Peyer's patch (tissue), 4 donors: ENCODE measurements around the gene TPRN. TPM values are rescaled to one million over a fixed set of nuclear protein-coding genes. Genes with fewer than 3 reads are reported as not detected.

ENCODE experiments used
- DNase-seq, 3 donors: peaks; one replicate each; pipeline ENCODE4 v3.0.0-alpha.2; 2017 to 2019
- H3K27ac ChIP-seq, 4 donors: fragments of 200-600 bp; sonication (generic); one replicate each; pipeline ENCODE4 v1.5.1; 2016 to 2019
- H3K27me3 ChIP-seq, 2 donors: fragments of 200-600 bp; sonication (generic); one replicate each; pipeline ENCODE4 v1.5.1; 2019
- H3K36me3 ChIP-seq, 3 donors: fragments of 200-600 bp; sonication (generic); one replicate each; pipeline ENCODE4 v1.5.1; 2016 to 2019
- H3K4me1 ChIP-seq, 4 donors: fragments of 200-600 bp; sonication (generic); one replicate each; pipeline ENCODE4 v1.5.1; 2016 to 2019
- H3K4me3 ChIP-seq, 4 donors: fragments of 200-600 bp; sonication (generic); 1 replicate in 3 of 4; 2 replicates in 1 of 4; pipeline ENCODE4 v1.5.1; 2016 to 2019; ENCODE audit warnings: mild to moderate bottlenecking in 1 of 4
- H3K9me3 ChIP-seq, 4 donors: fragments of 200-600 bp; sonication (generic); one replicate each; pipeline ENCODE4 v1.5.1; 2016 to 2019; ENCODE audit warnings: mild to moderate bottlenecking in 1 of 4
- POLR2A ChIP-seq, 2 donors: fragments of 450-650 bp; IDR thresholded peaks; one replicate each; pipeline ENCODE4 v1.5.1; 2017; ENCODE audit warnings: antibody characterized with exemption in 2 of 2, mild to moderate bottlenecking in 2 of 2, moderate library complexity in 2 of 2
- total RNA-seq, 4 donors: library from RNA; depleted of rRNA; stranded (reverse); fragments of >200 nt; gene quantifications; one replicate each; pipeline ENCODE4 v1.1.0, GENCODE V29; 2016
- TF ChIP-seq, protein P1 (sequence below), 6 experiments: fragments of 450-650 bp in 4 of 6; fragments of 200-600 bp in 2 of 6; sonication (generic) in 1 of 6; IDR thresholded peaks; one replicate each; pipeline ENCODE4 v1.5.1; 2017 to 2019; ENCODE audit warnings: antibody characterized with exemption in 6 of 6, mild to moderate bottlenecking in 3 of 6, moderate library complexity in 1 of 6

Gene TPRN
- total RNA-seq, 4 donors from 2014 or later: 28.1 to 167 (median 130) TPM

DNA sequence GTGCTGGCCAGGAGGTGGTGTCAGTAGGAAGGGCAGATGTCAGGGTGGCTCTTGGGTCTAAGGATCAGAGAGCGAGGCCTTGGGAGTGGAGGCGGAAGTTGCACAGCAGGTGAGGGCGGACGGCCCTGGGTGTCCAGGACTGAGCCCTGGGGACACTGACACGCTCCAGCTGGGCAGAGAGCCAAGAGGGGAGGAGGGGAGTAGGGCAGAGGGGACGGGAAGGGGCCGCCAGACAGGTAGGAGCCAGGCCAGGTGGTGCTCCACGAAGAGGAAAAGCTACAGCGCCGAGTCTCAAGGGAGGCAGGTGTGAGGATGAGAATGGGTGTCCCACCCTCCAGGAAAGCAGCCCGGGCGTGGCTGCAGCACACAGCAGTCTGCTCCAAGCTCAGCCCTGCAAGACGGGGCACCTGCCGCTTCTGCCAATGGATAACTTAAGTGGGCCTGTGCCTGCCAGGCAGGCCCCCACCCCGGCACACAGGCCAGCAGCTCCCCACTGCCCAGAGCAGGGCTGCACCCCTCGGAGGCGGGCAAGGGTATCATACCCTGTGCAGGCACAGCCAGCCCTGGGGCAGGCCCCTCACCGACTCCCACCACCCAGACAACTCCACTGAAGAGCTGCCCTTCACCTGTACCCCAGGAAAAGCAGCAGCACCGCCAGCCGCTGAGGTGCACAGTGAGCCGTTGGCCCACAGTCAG is 4.9 kb downstream of the TPRN start:
- Histone ChIP-seq H3K9me3 (no peaks in the 10 kb centered on the region), H3K4me1 (peaks cover 0 to 60% (median 5%) of the 10 kb centered on the region in 4 donors), H3K27me3 (no peaks in the 10 kb centered on the region), H3K36me3 (peaks cover 0 to 26% (median 0%) of the 10 kb centered on the region in 3 donors), H3K4me3 (peak overlapping the region in 2 of 4 donors; percentile 74 to 96), H3K27ac (peak overlapping the region in 3 of 4 donors; percentile 85 to 98 (median 92))
- DNase-seq: peak in 2 of 3 donors; percentile 83 to 92
- TF ChIP-seq, protein P1, sequence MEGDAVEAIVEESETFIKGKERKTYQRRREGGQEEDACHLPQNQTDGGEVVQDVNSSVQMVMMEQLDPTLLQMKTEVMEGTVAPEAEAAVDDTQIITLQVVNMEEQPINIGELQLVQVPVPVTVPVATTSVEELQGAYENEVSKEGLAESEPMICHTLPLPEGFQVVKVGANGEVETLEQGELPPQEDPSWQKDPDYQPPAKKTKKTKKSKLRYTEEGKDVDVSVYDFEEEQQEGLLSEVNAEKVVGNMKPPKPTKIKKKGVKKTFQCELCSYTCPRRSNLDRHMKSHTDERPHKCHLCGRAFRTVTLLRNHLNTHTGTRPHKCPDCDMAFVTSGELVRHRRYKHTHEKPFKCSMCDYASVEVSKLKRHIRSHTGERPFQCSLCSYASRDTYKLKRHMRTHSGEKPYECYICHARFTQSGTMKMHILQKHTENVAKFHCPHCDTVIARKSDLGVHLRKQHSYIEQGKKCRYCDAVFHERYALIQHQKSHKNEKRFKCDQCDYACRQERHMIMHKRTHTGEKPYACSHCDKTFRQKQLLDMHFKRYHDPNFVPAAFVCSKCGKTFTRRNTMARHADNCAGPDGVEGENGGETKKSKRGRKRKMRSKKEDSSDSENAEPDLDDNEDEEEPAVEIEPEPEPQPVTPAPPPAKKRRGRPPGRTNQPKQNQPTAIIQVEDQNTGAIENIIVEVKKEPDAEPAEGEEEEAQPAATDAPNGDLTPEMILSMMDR (IDR thresholded peaks at IDR 0.05): peak in 2 of 6 experiments; percentile 18 to 30
- TF ChIP-seq POLR2A (IDR thresholded peaks at IDR 0.05): peak; percentile 49 to 64

DNA sequence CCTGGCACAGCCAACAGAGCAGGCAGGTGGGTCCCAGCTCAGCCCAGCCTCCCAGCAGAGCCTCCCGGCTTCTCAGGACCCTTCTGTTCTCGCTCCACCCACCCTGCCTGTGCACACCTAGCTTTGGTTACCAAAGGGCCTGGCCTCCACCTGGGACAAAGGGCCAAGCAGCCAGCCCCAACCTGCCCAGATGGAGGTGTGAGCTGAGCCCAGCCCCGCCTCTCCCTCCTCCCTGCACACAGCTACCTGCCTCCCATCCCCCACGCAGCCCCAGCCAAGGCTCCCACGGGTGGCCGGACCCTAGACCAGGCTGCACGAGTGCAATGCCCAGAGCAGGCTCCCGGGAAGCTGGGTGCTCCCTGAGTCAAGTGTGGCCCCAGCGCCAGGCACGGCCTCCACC is 5.6 kb downstream of the TPRN start:
- Histone ChIP-seq H3K4me3 (peak overlapping the region in 2 of 4 donors; percentile 74 to 96), H3K27ac (peak overlapping the region in 3 of 4 donors; percentile 85 to 98 (median 92)), H3K9me3 (no peaks in the 10 kb centered on the region)

DNA sequence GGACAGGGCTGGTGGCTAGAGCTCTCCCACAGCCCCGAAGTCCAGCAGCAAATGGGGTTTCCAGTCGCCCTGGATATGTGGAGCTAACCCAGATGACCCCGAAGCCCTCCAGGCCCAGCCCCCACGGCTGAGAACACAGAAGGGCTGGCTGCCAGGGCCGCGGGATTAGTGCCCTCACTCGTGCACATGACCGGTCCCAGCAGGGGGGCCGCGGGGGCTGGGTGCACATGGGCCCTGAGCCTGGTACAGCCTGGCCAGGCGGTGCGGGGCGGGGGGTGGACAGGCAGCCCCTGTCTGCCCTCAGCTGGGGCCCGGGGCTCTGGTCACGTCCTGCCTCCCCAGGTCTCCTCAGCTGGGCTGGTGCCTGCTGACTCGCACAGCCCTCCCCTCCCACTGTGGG is 6.2 kb downstream of the TPRN start:
- DNase-seq: no peak
- Histone ChIP-seq H3K27ac (peak overlapping the region in 3 of 4 donors; percentile 85 to 98 (median 92)), H3K4me1 (peaks cover 5 to 68% (median 8%) of the 10 kb centered on the region in 4 donors), H3K36me3 (peaks cover 0 to 31% (median 0%) of the 10 kb centered on the region in 3 donors), H3K27me3 (no peaks in the 10 kb centered on the region), H3K9me3 (no peaks in the 10 kb centered on the region), H3K4me3 (peak overlapping the region in 2 of 4 donors; percentile 74 to 96)
- TF ChIP-seq, protein P1 (IDR thresholded peaks at IDR 0.05): no peak
- TF ChIP-seq POLR2A (IDR thresholded peaks at IDR 0.05): no peak

More for the DNA sequence above, 5.6 kb downstream of the TPRN start:
- peaks cover 0 to 31% (median 0%) of the 10 kb centered on the region in 3 donors for H3K36me3 ChIP-seq
- H3K4me1 ChIP-seq: peaks cover under 1 to 67% (median 8%) of the 10 kb centered on the region in 4 donors
- no peaks in the 10 kb centered on the region for H3K27me3 ChIP-seq
- TF ChIP-seq, protein P1 (IDR thresholded peaks at IDR 0.05): no peak
- TF ChIP-seq POLR2A (IDR thresholded peaks at IDR 0.05): peak in 1 of 2 donors; percentile 5
- peak in 2 of 3 donors; percentile 72 to 81 for DNase-seq

DNA sequence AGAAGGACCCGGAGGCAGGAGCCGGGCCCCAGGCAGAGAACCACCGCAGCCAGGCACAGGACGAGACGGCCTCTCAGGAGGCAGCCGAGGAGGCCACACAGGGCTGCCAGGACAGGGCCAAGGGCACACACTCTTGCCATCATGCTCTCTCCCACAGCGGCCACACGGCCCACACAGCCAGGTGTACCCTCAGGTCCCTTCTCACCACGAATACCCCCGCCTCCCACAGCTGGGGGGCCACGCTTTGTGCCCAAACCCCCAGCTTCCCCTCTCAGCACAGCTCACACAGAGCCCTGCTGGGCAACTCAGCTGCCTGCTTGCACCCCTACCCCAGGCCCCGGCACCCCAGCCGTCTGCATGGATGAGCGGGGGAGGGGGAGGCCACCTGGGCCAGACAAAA is 6.8 kb downstream of the TPRN start:
- peak overlapping the region in 3 of 4 donors; percentile 85 to 98 (median 92) for H3K27ac ChIP-seq
- no peaks in the 10 kb centered on the region for H3K9me3 ChIP-seq
- peaks cover 0 to 31% (median 0%) of the 10 kb centered on the region in 3 donors for H3K36me3 ChIP-seq
- TF ChIP-seq, protein P1 (IDR thresholded peaks at IDR 0.05): no peak
- TF ChIP-seq POLR2A (IDR thresholded peaks at IDR 0.05): no peak
- no peak for DNase-seq
- H3K4me1 ChIP-seq: peaks cover 5 to 65% (median 10%) of the 10 kb centered on the region in 4 donors
- H3K27me3 ChIP-seq: no peaks in the 10 kb centered on the region
- peak overlapping the region in 2 of 4 donors; percentile 74 to 96 for H3K4me3 ChIP-seq

DNA sequence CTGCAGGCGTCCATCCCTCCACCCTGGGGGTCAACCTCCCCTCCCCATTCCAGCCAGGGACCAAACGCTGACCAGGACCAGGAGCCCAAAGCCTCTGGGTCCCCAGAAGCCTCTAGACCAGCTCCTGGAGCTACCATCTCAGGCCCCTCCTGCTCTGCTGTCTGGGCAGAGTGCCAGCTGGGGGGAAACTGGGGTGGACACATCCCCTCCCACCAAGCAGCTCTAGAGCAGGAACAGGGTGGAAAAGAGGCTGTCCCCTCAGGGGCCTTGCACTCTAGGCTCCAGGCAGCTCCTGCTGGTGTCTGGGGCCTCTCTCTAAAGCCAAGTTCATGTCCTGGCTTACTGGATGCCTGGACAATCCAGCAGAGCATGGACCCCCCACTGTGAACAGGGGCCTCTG is 7.7 kb downstream of the TPRN start:
- no peak overlapping the region for H3K4me3 ChIP-seq
- TF ChIP-seq, protein P1 (IDR thresholded peaks at IDR 0.05): no peak
- no peak for TF ChIP-seq POLR2A (IDR thresholded peaks at IDR 0.05)
- peaks cover 5 to 56% (median 11%) of the 10 kb centered on the region in 4 donors for H3K4me1 ChIP-seq
- H3K36me3 ChIP-seq: peaks cover 0 to 31% (median 0%) of the 10 kb centered on the region in 3 donors
- no peak for DNase-seq
- H3K27me3 ChIP-seq: no peaks in the 10 kb centered on the region
- H3K9me3 ChIP-seq: no peaks in the 10 kb centered on the region
- no peak overlapping the region for H3K27ac ChIP-seq
